ENCODE measurements around the gene ZNF862.

DNA sequence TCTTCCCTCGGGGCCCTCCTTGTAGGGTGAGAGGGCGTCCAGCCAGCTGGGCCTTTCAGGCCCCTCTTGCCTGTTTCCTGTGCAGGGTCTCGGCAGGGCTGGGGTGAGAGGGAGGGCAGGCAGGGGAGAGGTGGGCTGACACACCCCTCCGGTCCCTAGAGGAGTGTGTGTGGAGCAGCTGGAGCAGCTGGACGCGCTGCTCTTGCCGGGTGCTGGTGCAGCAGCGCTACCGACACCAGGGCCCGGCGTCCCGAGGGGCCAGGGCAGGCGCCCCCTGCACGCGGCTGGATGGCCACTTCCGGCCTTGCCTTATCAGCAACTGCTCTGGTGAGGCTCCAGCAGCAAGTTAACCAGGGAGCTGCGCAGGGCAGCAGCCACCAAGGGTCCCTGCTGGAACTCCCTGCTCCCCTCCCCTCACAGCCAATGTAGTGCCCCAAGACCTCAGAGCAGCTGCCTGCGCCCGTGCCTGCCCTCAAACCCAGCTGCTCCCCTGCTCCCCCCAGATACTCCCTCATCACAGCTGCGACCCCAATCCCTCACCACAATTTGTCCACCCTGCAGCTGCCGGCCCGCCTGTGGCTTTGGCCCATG is 15.7 kb upstream of the ZNF862 start:
- no peak for TF ChIP-seq ZFP3 (CRISPR knock-in tag; IDR thresholded peaks at IDR 0.05)
- TF ChIP-seq, protein P1, sequence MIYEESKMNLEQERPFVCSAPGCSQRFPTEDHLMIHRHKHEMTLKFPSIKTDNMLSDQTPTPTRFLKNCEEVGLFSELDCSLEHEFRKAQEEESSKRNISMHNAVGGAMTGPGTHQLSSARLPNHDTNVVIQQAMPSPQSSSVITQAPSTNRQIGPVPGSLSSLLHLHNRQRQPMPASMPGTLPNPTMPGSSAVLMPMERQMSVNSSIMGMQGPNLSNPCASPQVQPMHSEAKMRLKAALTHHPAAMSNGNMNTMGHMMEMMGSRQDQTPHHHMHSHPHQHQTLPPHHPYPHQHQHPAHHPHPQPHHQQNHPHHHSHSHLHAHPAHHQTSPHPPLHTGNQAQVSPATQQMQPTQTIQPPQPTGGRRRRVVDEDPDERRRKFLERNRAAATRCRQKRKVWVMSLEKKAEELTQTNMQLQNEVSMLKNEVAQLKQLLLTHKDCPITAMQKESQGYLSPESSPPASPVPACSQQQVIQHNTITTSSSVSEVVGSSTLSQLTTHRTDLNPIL (CRISPR knock-in tag; IDR thresholded peaks at IDR 0.05; ENCODE audit: low read depth): no peak

Measured in SK-N-SH treated with all-trans-retinoic acid at 6 μM for 48 hours (cell line).